Smooth muscle cell (in vitro differentiated cells): ENCODE data around the gene LRP1B. TPM values are rescaled to one million over a fixed set of nuclear protein-coding genes. Genes with fewer than 3 reads are reported as not detected.

Source experiments
- DNase-seq: peaks from one replicate; lab custom pipeline; 2025; ENCODE audit not compliant: unreplicated experiment; lab: John Stamatoyannopoulos, UW
- H2AFZ ChIP-seq: fragments of 200-600 bp; sonication (generic); 2 replicates; pipeline ENCODE4 v1.6.0; 2016; ENCODE audit warnings: antibody characterized with exemption, low read depth, mild to moderate bottlenecking
- H3F3A ChIP-seq: fragments of 200-600 bp; sonication (generic); 2 replicates; pipeline ENCODE4 v1.6.0; 2017; ENCODE audit warnings: antibody characterized with exemption, low read depth
- H3K27ac ChIP-seq: fragments of 200-600 bp; sonication (generic); 2 replicates; pipeline ENCODE4 v1.5.1; 2016; ENCODE audit warnings: low read depth, mild to moderate bottlenecking
- H3K27me3 ChIP-seq: fragments of 200-600 bp; sonication (generic); 2 replicates; pipeline ENCODE4 v1.6.1; 2016; ENCODE audit warnings: low read depth, mild to moderate bottlenecking
- H3K36me3 ChIP-seq: fragments of 200-600 bp; sonication (generic); 2 replicates; pipeline ENCODE4 v1.5.1; 2016; ENCODE audit warnings: low read depth
- H3K4me1 ChIP-seq: fragments of 200-600 bp; sonication (generic); 2 replicates; pipeline ENCODE4 v1.5.1; 2016; ENCODE audit warnings: low read depth
- H3K4me2 ChIP-seq: fragments of 200-600 bp; sonication (generic); 2 replicates; pipeline ENCODE4 v1.6.0; 2016; ENCODE audit warnings: mild to moderate bottlenecking
- H3K4me3 ChIP-seq: fragments of 200-600 bp; sonication (generic); 2 replicates; pipeline ENCODE4 v1.5.1; 2016; ENCODE audit warnings: mild to moderate bottlenecking
- H3K79me2 ChIP-seq: fragments of 200-600 bp; sonication (generic); 2 replicates; pipeline ENCODE4 v1.6.0; 2016; ENCODE audit warnings: low read depth, mild to moderate bottlenecking
- H3K9ac ChIP-seq: fragments of 200-600 bp; sonication (generic); 2 replicates; pipeline ENCODE4 v1.6.0; 2016; ENCODE audit warnings: low read depth
- H3K9me3 ChIP-seq: fragments of 200-600 bp; sonication (generic); replicated peaks from 2 replicates; pipeline ENCODE4 v1.5.1; 2016; ENCODE audit warnings: low read depth
- H4K20me1 ChIP-seq: fragments of 200-600 bp; sonication (generic); 2 replicates; pipeline ENCODE4 v1.6.0; 2016; ENCODE audit warnings: low read depth
- WGBS: methylation state at CpG from one replicate; pipeline ENCODE4 v1.1.7; 2016; ENCODE audit warnings: low lambda C conversion rate; 5-methylcytosine and 5-hydroxymethylcytosine counted together
- polyA plus RNA-seq: library from polyadenylated mRNA; unstranded; fragments of >200 nt; fragmentation: Nextera tagmentation; extraction: Ambion mirVana; gene quantifications from 2 replicates; pipeline ENCODE4 v1.2.1, GENCODE V29; 2016
- total RNA-seq: library from RNA; depleted of rRNA; stranded (reverse); fragments of >200 nt; gene quantifications from 2 replicates; pipeline ENCODE4 v1.2.3, GENCODE V29; 2014
- TF ChIP-seq, protein P1 (sequence below): fragments of 200-600 bp; sonication (generic); IDR thresholded peaks from 2 replicates; pipeline ENCODE4 v1.5.1; 2017; ENCODE audit warnings: borderline replicate concordance, mild to moderate bottlenecking, antibody characterized with exemption; ENCODE audit not compliant: insufficient read depth, poor library complexity, severe bottlenecking

The LRP1B gene
- total and polyA plus RNA-seq, 2 experiments from 2014 or later: 0.08 to 2.9 TPM

DNA sequence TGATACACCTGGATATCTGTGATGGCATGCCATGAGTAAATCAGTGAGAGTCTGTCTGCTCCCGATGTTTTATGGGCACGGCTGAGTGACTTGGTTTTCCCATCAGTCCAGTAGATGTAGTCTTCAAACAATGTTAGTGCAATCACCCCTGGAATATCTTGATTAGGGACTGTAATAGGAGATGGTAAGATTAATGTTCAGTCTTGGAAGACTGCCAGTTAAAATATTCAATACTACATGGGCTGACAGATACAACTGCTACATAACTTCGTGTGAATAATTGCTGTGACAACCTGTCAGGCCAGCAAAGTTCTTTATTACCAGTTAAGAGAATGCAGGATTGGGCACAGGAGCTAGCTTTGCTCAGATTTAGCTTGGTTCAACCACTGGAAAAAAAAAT lies 1673.3 kb downstream of the LRP1B start:
- Histone ChIP-seq H3K27me3 (no peaks in the 10 kb centered on the region), H3K4me2 (no peak overlapping the region), H3K36me3 (no peaks in the 10 kb centered on the region), H3K4me1 (no peaks in the 10 kb centered on the region), H3K79me2 (no peaks in the 10 kb centered on the region), H3K9me3 (no peaks in the 10 kb centered on the region), H3K9ac (no peak overlapping the region), H3F3A (no peaks in the 10 kb centered on the region), H2AFZ (no peak overlapping the region), H4K20me1 (no peaks in the 10 kb centered on the region), H3K27ac (no peak overlapping the region), H3K4me3 (no peak overlapping the region)
- TF ChIP-seq, protein P1, sequence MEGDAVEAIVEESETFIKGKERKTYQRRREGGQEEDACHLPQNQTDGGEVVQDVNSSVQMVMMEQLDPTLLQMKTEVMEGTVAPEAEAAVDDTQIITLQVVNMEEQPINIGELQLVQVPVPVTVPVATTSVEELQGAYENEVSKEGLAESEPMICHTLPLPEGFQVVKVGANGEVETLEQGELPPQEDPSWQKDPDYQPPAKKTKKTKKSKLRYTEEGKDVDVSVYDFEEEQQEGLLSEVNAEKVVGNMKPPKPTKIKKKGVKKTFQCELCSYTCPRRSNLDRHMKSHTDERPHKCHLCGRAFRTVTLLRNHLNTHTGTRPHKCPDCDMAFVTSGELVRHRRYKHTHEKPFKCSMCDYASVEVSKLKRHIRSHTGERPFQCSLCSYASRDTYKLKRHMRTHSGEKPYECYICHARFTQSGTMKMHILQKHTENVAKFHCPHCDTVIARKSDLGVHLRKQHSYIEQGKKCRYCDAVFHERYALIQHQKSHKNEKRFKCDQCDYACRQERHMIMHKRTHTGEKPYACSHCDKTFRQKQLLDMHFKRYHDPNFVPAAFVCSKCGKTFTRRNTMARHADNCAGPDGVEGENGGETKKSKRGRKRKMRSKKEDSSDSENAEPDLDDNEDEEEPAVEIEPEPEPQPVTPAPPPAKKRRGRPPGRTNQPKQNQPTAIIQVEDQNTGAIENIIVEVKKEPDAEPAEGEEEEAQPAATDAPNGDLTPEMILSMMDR: no peak
- no peak for DNase-seq
- 81% methylated on average over 3 of the region's 3 CpGs for WGBS

GRCh38 chr2:140455315-140455714 lies 1675.5 kb downstream of the LRP1B start:
- no peak overlapping the region for H3K4me3 ChIP-seq
- H3K4me1 ChIP-seq: no peaks in the 10 kb centered on the region
- H3K9me3 ChIP-seq: no peaks in the 10 kb centered on the region
- TF ChIP-seq, protein P1: no peak
- no peak for DNase-seq
- H3K27ac ChIP-seq: peak overlapping the region; percentile 91
- no peaks in the 10 kb centered on the region for H3K27me3 ChIP-seq
- H3K4me2 ChIP-seq: peak overlapping the region; percentile 31
- WGBS: 94% methylated on average over 1 of the region's 1 CpG
- H3K9ac ChIP-seq: peak overlapping the region; percentile 39
- peak overlapping the region; percentile 52 for H2AFZ ChIP-seq
- no peaks in the 10 kb centered on the region for H3K36me3 ChIP-seq
- no peaks in the 10 kb centered on the region for H3F3A ChIP-seq
- no peaks in the 10 kb centered on the region for H4K20me1 ChIP-seq
- H3K79me2 ChIP-seq: no peaks in the 10 kb centered on the region

DNA sequence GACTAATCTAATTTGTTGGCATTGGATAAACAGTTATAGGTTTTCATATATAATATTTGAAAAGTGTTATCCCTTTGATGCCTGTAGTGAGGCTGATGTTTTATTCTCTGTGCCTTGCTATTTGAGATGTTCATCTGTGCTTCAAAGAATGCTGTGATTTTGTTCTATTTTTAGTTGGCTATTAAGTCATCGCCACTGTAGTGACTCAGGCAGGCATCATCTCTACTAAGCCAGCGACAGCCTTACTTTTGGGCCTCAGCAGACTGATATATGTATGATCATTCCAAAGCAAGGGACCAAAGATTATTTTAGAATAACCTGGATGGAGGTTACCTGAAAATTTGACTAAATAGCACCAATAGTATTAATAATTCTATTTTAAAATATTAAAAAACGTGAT lies 1676.1 kb downstream of the LRP1B start:
- H3K9me3 ChIP-seq: no peaks in the 10 kb centered on the region
- H3K27ac ChIP-seq: peak overlapping the region; percentile 91
- no peaks in the 10 kb centered on the region for H4K20me1 ChIP-seq
- TF ChIP-seq, protein P1: no peak
- no peak overlapping the region for H3K4me3 ChIP-seq
- H3K79me2 ChIP-seq: no peaks in the 10 kb centered on the region
- H3K4me2 ChIP-seq: peak overlapping the region; percentile 30
- H2AFZ ChIP-seq: no peak overlapping the region
- 23% methylated on average over 3 of the region's 3 CpGs for WGBS
- H3F3A ChIP-seq: no peaks in the 10 kb centered on the region
- peak overlapping the region; percentile 65 for H3K9ac ChIP-seq
- no peaks in the 10 kb centered on the region for H3K36me3 ChIP-seq
- H3K27me3 ChIP-seq: no peaks in the 10 kb centered on the region
- DNase-seq: no peak
- no peaks in the 10 kb centered on the region for H3K4me1 ChIP-seq

DNA sequence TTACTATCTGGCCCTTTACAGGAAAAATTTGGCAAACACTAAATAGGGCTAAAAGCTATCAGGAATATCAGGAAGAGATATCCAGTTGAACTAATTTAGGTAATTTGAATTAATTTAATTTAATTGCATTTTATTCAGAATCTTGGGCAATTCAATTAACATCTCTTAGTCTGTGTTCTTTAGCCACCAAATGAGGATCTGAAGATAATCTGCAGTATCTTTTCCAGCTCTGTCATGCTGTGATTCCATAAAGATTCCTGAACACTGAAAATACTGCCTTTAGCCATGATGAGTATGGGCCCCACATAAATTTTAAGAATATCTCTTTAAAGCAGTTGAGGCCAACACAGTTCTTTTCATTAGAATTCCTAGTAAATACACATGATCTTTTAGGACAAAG lies 1679.5 kb downstream of the LRP1B start:
- H3F3A ChIP-seq: no peaks in the 10 kb centered on the region
- no peak overlapping the region for H3K4me3 ChIP-seq
- no peak overlapping the region for H3K27ac ChIP-seq
- H2AFZ ChIP-seq: no peak overlapping the region
- H3K79me2 ChIP-seq: no peaks in the 10 kb centered on the region
- TF ChIP-seq, protein P1: no peak
- no peak overlapping the region for H3K4me2 ChIP-seq
- no peak for DNase-seq
- no peaks in the 10 kb centered on the region for H3K36me3 ChIP-seq
- H3K9me3 ChIP-seq: no peaks in the 10 kb centered on the region
- H3K9ac ChIP-seq: no peak overlapping the region
- H3K27me3 ChIP-seq: no peaks in the 10 kb centered on the region
- no peaks in the 10 kb centered on the region for H3K4me1 ChIP-seq
- H4K20me1 ChIP-seq: no peaks in the 10 kb centered on the region
